K562 (cell line): Measurements from ENCODE around the gene SMG7. TPM values are rescaled to one million over a fixed set of nuclear protein-coding genes. Genes with fewer than 3 reads are reported as not detected.

ENCODE experiments used
- AFF1 ChIP-seq, 2 experiments: fragments of 450-650 bp; IDR thresholded peaks; 2 replicates each; pipeline ENCODE4 v1.6.1; 2018; ENCODE audit warnings: mild to moderate bottlenecking in 2 of 2, low read depth in 1 of 2; ENCODE audit not compliant: partially characterized antibody in 2 of 2
- ELF4 ChIP-seq: fragments of 450-650 bp; formaldehyde crosslinking; IDR thresholded peaks from 2 replicates; pipeline ENCODE4 v1.4.0; 2022; ENCODE audit warnings: missing genetic modification characterization
- HEY1 ChIP-seq: fragments of 250-450 bp; sonication (Bioruptor Pico); IDR thresholded peaks from 2 replicates; pipeline ENCODE4 v1.5.0; 2020; ENCODE audit warnings: mild to moderate bottlenecking, moderate library complexity, borderline replicate concordance
- NRF1 ChIP-seq, 2 experiments: fragments of 450-650 bp; IDR thresholded peaks in 1 of 2; conservative IDR thresholded peaks in 1 of 2; 2 replicates each; pipeline ENCODE4 v1.6.1; 2014; ENCODE audit warnings: mild to moderate bottlenecking in 2 of 2
- PHB ChIP-seq: fragments of 250-450 bp; sonication (Bioruptor Pico); IDR thresholded peaks from 2 replicates; pipeline ENCODE4 v1.5.0; 2021
- RFX7 ChIP-seq: fragments of 250-450 bp; sonication (Bioruptor Pico); IDR thresholded peaks from 2 replicates; pipeline ENCODE4 v1.5.1; 2021; ENCODE audit warnings: mild to moderate bottlenecking
- SNIP1 ChIP-seq: fragments of 450-650 bp; IDR thresholded peaks from 2 replicates; pipeline ENCODE4 v1.7.1; 2017; ENCODE audit warnings: low read depth, mild to moderate bottlenecking
- SRF ChIP-seq, 2 experiments: fragments of 250-450, 450-650 bp in 1 of 2; sonication (Bioruptor Pico) in 1 of 2; sonication (generic) in 1 of 2; formaldehyde crosslinking; IDR thresholded peaks; 2 replicates each; pipeline versions ENCODE4 v1.5.0 to v1.5.1; 2020 to 2022; ENCODE audit warnings: mild to moderate bottlenecking in 1 of 2, missing genetic modification reagents in 1 of 2
- TSHZ1 ChIP-seq: fragments of 250-450 bp; sonication (Bioruptor Pico); IDR thresholded peaks from 2 replicates; pipeline ENCODE4 v1.4.0; 2020; ENCODE audit warnings: mild to moderate bottlenecking, moderate library complexity
- ZBTB9 ChIP-seq: fragments of 450-650 bp; formaldehyde crosslinking; IDR thresholded peaks from 2 replicates; pipeline ENCODE4 v1.4.0; 2020; ENCODE audit warnings: mild to moderate bottlenecking, moderate library complexity
- ZMIZ1 ChIP-seq, 2 experiments: fragments of 150-350 bp in 1 of 2; IDR thresholded peaks; 2 replicates each; pipeline ENCODE4 v1.6.1; 2012 to 2016; ENCODE audit warnings: low read depth in 2 of 2, low read length in 2 of 2, mild to moderate bottlenecking in 1 of 2, moderate library complexity in 1 of 2
- ZNF133 ChIP-seq: fragments of 250-450 bp; sonication (Bioruptor Pico); IDR thresholded peaks from 2 replicates; pipeline ENCODE4 v1.4.0; 2020; ENCODE audit warnings: mild to moderate bottlenecking
- ZNF184 ChIP-seq: sonication (generic); formaldehyde crosslinking; IDR thresholded peaks from 2 replicates; pipeline ENCODE4 v1.5.0; 2020; ENCODE audit warnings: missing genetic modification reagents
- ZNF707 ChIP-seq: fragments of 250-450 bp; sonication (Bioruptor Pico); conservative IDR thresholded peaks from 2 replicates; pipeline ENCODE4 v1.8.0; 2022; ENCODE audit warnings: inconsistent platforms, mild to moderate bottlenecking, moderate library complexity
- polyA plus RNA-seq, 8 experiments: library from polyadenylated mRNA; depleted of rRNA in 4 of 8; stranded (reverse) in 5 of 8; unstranded in 3 of 8; fragments of >200 nt; fragmentation: Nextera tagmentation in 2 of 8; fragmentation: Illumina TruSeq in 1 of 8; extraction: Ambion mirVana in 2 of 8; extraction: Trizol in 1 of 8; gene quantifications; 2 replicates each; pipeline versions ENCODE4 v1.2.1 to v1.2.3, GENCODE V29; 2011 to 2014; ENCODE audit warnings: inconsistent platforms in 1 of 8, missing spikeins in 1 of 8
- total RNA-seq, 7 experiments: library from RNA; depleted of rRNA in 6 of 7; stranded (reverse); fragments of >200 nt in 6 of 7; fragmentation: Illumina TruSeq in 2 of 7; extraction: Trizol in 2 of 7; gene quantifications; 2 replicates each; pipeline versions ENCODE4 v1.2.1 to v1.2.3, GENCODE V29; 2011 to 2021; ENCODE audit warnings: low replicate concordance in 1 of 7

The SMG7 gene
- total and polyA plus RNA-seq, 9 of the 15 experiments (the other 6 are each of a cell fraction or from before 2014, with no cell fraction given), result 12.4 to 74.6 (median 29.0) TPM

- TF ChIP-seq ZBTB9 (CRISPR knock-in tag) (peak; percentile 81; the same call in 1 of the 2 replicates), ZNF184 (CRISPR knock-in tag) (no peak), HEY1 (CRISPR knock-in tag) (peak; percentile 78; the same call in 1 of the 2 replicates), SNIP1 (peak; percentile 52), SRF (CRISPR knock-in tag; IDR thresholded peaks at IDR 0.05) (0 out of 4 replicates have a peak, but pooled peaks have one; percentile 18 to 22), ZNF707 (CRISPR knock-in tag) (peak; percentile 74), ZNF133 (CRISPR knock-in tag) (no peak), ZMIZ1 (IDR thresholded peaks at IDR 0.05; ENCODE audit: low read depth in 2 of 2, low read length in 2 of 2) (peak in 1 of 2 experiments; percentile 49; a peak in 1 of 4 replicates), ELF4 (CRISPR knock-in tag) (peak; percentile 99), RFX7 (CRISPR knock-in tag) (no peak), NRF1 (conservative IDR thresholded peaks at IDR 0.05 in 1 of 2, IDR thresholded peaks at IDR 0.05 in 1 of 2) (0 out of 4 replicates have a peak, but pooled peaks of 1 of the 2 experiments have one; percentile 2), AFF1 (IDR thresholded peaks at IDR 0.05; ENCODE audit: low read depth in 1 of 2, partially characterized antibody in 2 of 2) (peak in 1 of 2 experiments; percentile 96), PHB (CRISPR knock-in tag) (peak; percentile 73; the same call in 1 of the 2 replicates), TSHZ1 (peak; percentile 72; the same call in 1 of the 2 replicates)
Measured at GRCh38 chr1:183471743-183472487, 384 bp upstream of the SMG7 start (continued).
